Measurements from ENCODE around the gene TCHP. TPM values are rescaled to one million over a fixed set of nuclear protein-coding genes. Genes with fewer than 3 reads are reported as not detected.

TCHP gene
- total RNA-seq, 1 donor: 9.1 TPM

DNA sequence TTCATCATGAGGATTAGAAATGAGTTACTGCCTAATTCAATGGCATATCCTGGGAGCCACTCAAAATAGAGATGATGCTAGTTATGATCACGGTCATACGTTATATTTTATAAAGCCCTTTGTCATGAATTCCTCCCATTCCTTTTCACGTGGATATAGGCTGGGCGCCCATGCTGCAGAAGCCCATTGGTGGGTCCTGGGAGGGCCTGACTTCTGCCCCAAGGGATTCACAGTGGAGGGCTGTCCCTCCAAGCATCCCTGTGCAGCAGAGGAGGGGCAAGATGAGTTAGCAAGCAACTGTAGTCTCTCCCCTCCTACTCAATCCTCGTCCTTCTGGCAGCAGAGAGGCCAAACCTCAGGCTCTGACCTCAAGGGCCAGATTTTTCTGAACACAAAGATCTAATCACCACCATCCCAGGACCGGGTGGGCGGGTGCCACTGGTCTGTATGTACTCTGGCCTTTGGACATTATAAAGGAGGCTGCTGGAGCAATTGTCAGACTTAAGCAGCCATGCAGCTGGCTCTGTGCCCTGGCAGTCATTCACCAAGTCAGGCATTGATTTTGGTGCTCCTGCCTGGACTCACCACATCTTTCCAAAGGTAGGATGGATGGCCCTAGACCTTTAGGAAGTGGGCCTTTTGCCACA is 28.3 kb upstream of the TCHP start:
- H3K4me3 ChIP-seq (ENCODE audit: low read depth, low read length): no peak overlapping the region
- TF ChIP-seq, protein P1, sequence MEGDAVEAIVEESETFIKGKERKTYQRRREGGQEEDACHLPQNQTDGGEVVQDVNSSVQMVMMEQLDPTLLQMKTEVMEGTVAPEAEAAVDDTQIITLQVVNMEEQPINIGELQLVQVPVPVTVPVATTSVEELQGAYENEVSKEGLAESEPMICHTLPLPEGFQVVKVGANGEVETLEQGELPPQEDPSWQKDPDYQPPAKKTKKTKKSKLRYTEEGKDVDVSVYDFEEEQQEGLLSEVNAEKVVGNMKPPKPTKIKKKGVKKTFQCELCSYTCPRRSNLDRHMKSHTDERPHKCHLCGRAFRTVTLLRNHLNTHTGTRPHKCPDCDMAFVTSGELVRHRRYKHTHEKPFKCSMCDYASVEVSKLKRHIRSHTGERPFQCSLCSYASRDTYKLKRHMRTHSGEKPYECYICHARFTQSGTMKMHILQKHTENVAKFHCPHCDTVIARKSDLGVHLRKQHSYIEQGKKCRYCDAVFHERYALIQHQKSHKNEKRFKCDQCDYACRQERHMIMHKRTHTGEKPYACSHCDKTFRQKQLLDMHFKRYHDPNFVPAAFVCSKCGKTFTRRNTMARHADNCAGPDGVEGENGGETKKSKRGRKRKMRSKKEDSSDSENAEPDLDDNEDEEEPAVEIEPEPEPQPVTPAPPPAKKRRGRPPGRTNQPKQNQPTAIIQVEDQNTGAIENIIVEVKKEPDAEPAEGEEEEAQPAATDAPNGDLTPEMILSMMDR (IDR thresholded peaks at IDR 0.05; ENCODE audit: insufficient read depth, low read depth, low read length): no peak
- DNase-seq (ENCODE audit: low read depth): no peak

DNA sequence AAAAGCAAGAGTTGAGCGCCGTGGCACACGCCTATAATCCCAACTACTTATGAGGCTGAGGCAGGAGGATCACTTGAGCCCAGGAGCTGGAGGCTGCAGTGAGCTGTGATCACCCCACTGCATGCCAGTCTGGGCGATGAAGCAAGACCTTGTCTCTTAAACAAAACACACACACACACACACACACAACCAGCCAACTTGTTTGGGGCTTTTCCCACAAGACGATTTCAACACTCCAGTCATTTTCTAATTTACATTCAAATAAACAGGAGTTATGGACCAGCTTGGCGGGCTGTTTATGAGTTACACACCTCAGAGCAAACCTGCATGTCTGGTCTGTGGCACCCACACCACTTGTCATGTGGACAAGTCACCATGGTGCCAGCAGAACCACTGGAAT is 26.4 kb upstream of the TCHP start:
- TF ChIP-seq, protein P1 (IDR thresholded peaks at IDR 0.05; ENCODE audit: insufficient read depth, low read depth, low read length): no peak
- peak; percentile 32 for DNase-seq (ENCODE audit: low read depth)
- no peak overlapping the region for H3K4me3 ChIP-seq (ENCODE audit: low read depth, low read length)

DNA sequence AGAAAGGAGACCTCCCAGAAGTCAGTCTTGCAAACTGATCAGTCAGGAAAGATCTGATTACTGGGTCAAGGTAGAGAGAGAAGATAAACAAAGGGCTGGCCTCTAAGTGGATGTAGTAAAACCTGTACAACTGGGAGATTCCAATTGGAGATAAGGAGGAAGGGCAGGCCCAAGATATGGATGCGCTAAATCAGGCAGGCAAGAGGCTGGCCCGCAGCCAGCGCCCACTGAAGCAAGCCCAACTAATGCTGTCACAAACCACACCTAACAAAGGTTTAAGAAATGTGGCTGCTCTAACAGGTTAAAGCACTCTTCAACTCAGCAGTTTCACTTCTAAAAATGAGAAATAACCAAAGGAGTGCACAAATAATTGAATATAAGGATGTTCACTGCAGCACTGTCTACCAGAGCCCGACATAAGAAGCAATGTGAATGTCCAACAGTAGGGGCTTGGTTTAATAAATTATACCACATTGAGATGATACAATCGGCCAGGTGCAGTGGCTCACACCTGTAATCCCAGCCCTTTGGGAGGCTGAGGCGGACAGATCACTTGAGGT is 24.4 kb upstream of the TCHP start:
- TF ChIP-seq, protein P1 (IDR thresholded peaks at IDR 0.05; ENCODE audit: insufficient read depth, low read depth, low read length): no peak
- DNase-seq (ENCODE audit: low read depth): no peak
- no peak overlapping the region for H3K4me3 ChIP-seq (ENCODE audit: low read depth, low read length)

DNA sequence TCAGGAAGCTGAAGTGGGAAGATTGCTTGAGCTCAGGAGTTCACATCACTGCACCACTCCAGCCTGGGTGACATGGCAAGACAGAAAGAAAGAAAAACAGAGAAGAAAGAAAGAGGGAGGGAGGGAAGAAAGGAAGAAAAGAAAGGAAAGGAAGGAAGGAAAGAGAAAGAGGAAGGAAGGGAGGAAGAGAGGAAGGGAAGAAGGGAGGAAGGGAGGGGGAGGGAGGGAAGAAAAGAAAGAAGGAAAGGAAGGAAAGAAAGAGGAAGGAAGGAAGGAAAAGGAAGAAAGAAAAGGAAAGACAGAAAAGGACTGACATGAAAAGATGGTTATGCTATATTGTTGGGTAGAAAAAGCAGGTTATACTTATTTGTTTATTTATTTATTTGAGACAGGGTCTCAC is 23.7 kb upstream of the TCHP start:
- no peak for DNase-seq (ENCODE audit: low read depth)
- TF ChIP-seq, protein P1 (IDR thresholded peaks at IDR 0.05; ENCODE audit: insufficient read depth, low read depth, low read length): no peak
- H3K4me3 ChIP-seq (ENCODE audit: low read depth, low read length): no peak overlapping the region

DNA sequence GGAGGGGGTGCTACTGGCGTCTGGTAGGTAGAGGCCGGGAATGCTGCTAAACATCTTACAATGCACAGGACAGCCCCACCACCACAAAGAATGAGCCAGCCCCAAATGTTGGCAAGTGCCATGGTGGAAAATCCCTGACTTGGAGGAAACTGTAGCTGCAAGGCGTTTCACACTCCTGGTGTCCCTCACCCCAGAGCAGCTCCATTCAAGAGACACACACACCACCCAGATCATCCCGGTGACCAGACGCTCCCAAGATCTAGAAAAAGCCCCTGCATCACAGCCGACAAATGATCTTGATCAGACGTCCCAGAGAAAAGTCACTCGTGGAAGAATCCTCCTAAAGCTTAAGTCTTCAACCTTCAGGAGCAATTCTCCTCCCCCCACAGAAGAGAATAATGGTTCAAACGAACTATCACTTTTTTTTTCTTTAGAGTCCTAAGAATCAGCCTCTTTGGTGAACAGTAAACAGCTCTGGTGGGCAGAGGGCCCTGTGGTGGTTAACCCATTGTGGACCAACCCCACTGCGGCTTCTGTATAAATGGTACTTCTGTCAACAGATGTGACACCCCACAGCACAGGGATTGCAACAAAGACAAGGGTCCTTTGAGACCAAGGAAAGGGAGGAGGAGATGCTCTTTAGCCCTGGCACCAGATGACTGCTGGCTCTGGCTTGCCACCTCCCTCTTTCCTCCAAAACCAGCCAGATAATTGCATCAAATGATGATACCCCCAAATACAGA is 22.4 kb upstream of the TCHP start:
- no peak for DNase-seq (ENCODE audit: low read depth)
- H3K4me3 ChIP-seq (ENCODE audit: low read depth, low read length): no peak overlapping the region
- TF ChIP-seq, protein P1 (IDR thresholded peaks at IDR 0.05; ENCODE audit: insufficient read depth, low read depth, low read length): no peak

DNA sequence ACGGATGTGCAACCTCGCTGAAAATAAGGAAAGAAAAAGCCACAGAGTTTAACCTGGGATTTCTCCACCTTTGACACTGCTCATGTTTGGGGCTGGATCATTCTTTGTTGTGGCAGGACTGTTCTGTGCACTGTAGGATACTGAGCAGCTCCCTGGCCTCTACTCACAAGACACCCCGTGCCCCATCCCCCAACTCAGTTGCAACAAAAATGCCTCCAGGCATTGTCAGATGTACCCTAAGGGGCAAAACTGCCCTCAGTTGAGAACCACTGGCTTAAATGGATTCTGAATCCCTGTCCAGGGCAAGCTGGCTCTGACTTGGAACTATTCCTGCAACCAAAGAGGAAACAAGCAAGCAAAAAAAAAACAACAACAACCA is 21.8 kb upstream of the TCHP start:
- TF ChIP-seq, protein P1 (IDR thresholded peaks at IDR 0.05; ENCODE audit: insufficient read depth, low read depth, low read length): no peak
- DNase-seq (ENCODE audit: low read depth): no peak
- H3K4me3 ChIP-seq (ENCODE audit: low read depth, low read length): no peak overlapping the region
